Stimulated activated CD4-positive, alpha-beta T cell treated with anti-CD3 and anti-CD28 coated beads, Interleukin-4, amount 100 ng/mL, for 24 hours (primary cell): ENCODE data around the gene EXOC6B.
"Not testable (repeated sequence)": the region's sequence is repeated elsewhere in the genome, so short reads cannot be mapped to it uniquely, and the experiment has no call there.

Experiments
- DNase-seq: peaks from one replicate; pipeline ENCODE4 v3.0.0-alpha.2; 2020

The EXOC6B gene

DNA sequence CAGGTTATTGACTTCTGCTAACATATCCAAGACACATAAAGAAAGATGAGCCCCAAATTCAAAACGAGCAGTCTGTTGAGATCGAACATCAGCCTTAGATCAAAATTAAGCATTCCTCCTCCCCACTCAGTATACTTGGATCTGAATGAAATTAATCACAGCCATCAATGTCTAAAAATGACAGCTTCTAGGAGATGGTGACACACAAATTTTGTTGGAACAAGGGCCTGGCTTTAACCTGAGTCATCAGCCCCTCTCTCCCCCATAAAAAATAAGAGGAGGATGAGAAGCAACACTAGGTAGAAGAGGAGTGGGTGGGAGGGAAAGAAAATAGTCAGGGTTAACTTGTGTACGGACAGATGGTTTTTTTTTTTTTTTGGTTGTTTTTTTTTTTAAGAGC lies 223.1 kb downstream of the EXOC6B start:
- no peak for DNase-seq

DNA sequence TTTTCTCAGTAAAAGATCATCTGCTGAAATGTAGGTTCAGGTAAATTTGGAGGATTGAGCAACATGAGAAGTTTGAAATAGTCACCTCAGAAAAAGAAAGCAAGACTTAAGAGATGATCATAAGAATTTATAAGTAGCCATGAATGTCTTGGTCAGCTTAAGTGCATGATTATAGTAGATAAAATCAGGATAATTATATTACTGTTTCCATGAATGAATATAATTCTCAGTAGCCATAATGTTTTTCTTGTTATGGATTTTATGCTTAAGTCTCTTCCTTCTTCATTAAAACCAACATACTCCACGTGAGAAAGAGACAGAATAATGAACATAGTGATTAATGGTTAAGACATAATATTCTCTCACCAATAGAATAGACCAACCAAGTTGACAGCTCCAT lies 223.7 kb downstream of the EXOC6B start:
- DNase-seq, result no peak

DNA sequence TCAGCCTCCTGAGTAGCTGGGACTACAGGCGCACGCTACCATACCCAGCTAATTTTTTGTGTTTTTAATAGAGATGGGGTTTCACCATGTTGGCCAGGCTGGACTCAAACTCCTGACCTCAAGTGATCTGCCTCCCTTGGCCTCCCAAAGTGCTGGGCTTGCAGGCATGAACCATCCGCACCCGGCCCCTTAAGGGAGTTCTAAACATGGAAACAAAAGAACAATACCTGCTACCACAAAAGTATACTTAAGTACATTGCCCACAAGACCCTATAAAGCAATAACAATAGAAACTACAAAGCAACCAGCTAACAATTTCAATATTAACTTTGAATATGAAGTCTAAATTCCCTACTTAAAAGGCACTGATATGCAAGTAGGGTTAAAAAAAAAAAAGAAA lies 242.0 kb downstream of the EXOC6B start:
- not testable (repeated sequence) for DNase-seq

DNA sequence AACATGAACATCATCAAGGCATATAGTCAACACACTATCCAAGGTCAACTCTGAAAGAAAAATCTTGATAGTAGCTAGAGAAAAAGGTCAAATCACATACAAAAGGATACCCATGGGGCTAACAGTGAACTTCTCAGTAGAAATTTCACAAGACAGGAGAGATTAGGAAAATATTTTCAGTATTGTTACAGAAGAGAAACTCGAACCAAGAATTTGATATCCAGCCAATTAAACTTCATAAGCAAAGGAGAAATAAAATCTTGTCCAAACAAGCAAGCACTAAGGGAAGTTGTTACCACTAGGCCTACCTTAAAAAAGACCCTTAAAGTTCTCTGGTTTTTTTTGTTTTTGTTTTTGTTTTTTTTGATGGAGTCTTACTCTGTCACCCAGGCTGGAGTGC lies 242.5 kb downstream of the EXOC6B start:
- DNase-seq, result no peak

DNA sequence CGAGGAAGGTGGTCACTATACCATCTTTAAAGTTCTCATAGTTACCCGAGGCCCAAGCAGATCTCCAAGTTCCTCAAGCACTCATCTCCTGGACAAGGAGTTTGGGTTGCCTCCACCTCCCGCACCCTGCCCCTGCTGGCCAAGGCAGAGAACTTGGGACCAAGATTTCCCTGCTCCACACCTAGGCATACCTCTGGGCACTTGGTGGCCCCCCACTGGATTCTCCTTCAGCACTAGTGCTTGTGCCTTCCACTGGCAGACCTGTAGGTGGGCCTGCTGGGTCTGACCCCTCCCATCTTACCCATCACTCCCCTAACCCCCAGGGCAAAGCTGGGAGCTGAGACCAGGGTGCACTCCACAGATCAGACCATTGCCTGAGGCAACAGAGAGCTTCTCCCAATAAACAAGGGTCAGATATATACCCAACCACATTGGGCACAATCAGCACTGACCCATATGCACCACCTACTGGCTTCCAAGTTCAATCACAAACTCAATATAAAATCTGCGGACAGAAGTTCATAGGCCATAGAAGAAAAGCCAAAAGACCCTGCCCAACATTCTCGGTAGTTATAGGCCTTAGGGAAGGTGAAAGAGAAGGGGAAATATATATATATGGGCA lies 244.2 kb downstream of the EXOC6B start:
- no peak for DNase-seq

DNA sequence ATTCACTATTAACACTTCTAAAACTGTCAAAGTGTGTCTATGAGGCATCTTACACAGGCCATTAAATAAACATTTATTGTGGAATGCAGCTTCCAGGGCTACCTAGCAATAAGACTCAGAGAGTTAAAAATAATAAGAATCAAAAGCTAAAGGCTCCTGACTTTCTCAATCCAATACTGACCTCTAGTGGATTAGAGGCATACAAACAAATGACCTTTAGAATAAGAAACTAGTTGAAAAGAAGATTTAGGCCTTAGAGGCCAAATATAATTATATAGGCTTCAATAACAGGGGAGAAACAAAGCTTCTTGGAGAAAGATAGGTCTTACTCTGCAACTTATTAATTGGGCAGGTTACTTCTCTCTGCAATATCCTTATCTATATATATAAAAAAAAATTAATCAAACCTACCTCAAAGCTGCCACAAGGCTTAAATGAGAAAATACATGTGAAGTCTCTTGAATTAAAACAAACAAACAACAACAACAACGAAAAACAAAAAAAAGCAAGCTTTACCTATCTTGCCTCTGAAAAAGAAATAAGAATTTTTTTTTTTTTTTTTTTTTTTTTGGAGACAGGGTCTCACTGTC lies 246.1 kb downstream of the EXOC6B start:
- no peak for DNase-seq

DNA sequence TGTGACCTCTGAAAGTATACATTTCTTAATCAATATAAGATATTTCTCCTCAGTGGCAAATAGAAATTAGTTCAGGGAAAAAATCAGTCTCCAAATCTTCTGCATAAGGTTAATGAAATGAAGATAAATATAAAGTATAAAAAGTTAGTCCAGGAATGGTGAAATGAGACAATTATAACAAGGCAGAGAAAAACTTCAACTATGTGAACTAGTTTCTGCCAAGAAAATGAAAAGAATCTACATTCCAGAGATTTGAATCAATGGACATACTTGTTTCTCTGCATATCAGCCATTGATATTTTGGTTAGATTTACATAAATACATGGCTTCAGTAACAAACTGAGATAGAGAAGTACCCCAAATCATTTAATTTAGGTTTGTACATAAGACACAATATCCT lies 249.0 kb downstream of the EXOC6B start:
- DNase-seq, result no peak

DNA sequence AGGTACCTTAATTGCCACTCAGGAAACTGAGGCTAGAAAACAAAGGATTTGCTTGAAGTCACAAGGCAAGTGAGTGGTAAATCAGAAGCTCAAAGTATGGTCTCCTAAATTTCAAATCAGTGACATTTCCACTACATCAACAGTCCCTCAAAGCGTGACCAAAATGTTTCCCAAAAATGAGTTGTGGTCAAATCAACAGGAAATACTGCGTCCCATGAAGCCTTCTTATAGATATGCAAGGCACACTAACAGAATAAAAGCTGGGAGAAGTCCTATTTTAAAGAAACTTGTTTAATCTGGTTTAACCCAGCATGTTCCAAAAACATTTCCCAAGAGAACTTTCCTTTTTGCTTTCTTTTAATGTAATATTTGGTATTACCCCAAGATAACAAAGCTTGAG lies 249.4 kb downstream of the EXOC6B start:
- DNase-seq, result no peak

DNA sequence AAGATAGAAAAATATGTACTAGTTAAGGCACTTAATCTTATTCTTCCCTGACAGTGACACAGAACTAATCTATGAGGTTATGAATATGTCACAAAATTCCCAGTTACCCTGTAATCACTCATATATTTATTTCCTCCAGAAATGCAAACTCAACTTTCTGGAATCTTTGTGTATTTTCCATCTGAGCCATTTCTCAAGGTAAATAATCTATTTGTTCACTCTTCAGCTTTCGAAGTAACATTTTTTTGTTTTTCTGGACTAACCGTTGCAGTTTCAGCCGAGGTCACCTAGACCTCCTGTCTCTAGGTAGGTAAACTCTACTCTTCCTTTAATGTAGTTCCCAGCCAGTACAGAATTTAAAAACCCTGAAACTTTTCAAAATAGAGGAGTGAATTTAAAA lies 250.9 kb downstream of the EXOC6B start:
- no peak for DNase-seq

DNA sequence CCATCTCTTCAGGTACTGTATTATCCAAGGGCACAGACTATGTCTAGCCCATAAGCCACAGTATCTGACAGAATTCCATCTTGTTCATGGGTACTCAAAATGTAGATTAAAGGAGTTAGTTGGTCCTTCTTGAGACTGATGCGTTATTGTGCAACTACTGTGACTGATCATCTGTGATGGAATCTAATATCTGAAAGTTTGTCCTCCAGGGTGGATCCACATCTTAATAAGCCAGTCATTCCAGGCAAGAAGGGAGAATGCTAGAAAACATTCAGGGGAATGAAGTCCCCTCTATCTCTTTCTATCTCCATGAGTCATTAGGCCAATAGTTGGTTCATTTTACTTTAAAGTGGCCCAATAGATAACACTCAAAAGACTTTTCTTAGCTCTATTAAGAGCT lies 252.6 kb downstream of the EXOC6B start:
- DNase-seq, result no peak

DNA sequence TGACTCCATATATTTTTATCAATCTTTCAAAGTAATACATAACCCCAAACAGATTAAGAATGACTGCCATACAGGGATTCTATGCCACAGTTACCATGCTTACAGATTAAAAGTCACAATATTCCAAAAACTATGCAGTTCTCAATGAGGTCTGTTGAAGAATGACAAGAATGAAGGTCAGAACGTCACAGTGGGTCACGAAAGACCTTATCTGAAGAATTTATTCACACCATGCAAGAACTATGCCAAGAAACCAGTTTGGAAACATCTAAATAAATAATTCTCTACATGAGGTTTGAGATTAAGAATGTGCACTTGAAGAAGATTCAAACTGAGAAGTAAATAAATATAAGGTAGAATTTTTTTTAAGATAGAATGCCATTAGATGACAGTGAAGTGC lies 253.3 kb downstream of the EXOC6B start:
- no peak for DNase-seq

DNA sequence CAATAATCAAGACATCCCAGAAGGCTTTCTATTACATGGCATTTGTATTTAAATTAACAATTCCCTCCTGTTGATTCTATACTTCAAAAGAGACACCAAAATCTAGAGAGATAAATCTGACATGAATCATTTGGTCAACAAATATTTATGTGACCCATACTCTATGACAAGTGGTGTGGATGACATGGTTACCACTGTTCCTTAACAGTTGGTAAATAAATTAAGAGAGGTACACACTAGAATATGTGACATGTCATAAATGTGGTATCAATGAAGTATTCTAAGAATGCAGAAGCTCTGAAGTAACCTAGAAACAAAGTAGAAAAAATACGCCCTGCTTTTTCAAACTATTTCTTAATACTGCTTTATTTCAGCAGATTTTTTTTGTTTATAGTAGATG lies 255.4 kb downstream of the EXOC6B start:
- DNase-seq, result no peak

DNA sequence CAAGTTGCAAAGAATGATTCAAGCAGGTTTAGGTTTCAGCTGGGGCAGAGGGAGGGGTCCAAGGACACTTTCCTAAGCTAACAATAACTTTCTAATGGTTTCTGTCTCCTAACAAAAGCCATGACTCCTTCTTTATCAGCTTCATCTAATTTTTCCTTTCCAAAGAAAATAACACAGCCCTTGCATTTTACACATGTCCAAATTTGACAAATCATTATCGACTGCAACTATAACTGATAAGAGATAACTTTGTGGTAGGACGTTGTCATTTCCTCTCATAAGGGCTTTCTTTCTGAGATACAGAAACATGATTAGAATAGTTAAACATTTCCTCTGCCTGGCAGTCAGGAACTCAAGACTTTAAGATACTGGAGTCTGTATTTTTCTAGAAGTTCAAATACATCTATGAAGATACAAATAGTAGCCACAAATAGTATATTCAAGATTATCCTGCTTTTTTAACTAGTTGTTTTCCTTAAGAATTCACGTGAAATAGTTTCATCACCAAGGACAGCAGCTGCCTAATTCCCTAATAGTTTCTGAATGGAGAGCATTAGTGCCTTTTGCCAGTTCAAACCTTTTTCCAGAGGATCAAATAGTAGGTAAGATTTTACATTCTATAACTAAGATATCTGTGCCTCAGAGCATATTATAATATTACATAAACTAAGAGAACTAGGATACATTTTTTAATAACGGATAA lies 263.2 kb downstream of the EXOC6B start:
- no peak for DNase-seq

DNA sequence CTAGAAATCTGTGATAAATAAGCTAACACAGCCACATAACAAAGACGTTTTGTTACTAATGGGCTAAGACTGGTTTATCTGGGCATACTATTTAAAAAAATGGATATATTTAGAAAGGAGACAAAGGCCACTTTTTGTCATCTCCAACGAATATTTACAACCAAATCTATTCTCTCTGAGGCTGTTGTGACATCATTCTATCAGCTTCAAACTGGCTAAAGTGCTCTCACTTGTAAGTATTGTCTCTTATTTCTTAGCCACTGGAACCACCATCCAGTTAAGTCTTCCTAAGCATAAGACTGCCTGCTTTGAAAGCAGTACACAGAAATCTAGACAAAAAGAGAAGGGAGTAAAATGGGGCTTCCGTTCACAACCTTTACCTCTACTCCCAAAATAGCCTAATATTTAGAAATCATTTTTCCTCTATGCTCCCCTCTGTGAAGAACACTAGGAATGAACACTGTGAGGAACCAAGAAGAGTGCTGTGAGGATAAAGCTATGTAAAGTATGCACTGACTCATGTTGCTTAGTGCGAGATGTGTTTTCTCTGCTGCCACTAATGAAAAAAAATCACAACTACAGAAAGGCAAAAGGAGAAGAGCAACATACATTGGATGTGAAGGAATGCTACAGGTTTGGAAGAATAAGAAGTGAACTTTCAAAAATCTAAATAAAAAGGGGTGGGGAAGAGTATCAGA lies 264.1 kb downstream of the EXOC6B start:
- DNase-seq, result no peak

DNA sequence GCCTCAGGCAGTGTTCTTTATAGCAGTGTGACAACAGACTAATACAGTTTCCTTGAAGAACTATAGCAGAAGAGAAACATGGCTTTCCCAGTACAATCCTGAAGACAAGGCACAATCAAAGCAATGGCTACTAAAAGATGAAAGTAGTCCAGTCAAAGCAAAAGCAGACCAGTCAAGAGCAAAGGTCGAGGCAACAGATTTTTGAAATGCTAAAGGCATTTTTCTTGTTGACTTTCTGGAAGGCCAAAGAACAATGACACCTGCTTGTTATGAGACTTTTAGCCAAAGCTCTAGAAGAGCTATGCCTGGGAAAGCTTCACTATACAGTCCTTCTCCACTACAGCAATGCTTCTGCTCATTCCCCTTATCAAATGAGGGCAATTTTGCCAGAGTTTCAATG lies 269.9 kb downstream of the EXOC6B start:
- no peak for DNase-seq

DNA sequence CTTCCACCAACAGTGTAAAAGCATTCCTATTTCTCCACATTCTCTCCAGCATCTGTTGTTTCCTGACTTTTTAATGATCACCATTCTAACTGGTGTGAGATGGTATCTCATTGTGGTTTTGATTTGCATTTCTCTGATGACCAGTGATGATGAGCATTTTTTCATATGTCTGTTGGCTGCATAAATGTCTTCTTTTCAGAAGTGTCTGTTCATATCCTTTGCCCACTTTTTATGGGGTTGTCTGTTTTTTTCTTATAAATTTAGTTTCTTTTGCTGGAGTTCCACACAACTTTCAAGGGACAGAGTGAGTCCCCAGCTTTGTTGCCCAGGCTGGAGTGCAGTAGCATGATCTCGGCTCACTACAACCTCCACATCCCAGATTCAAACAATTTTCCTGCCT lies 270.5 kb downstream of the EXOC6B start:
- not testable (repeated sequence) for DNase-seq

DNA sequence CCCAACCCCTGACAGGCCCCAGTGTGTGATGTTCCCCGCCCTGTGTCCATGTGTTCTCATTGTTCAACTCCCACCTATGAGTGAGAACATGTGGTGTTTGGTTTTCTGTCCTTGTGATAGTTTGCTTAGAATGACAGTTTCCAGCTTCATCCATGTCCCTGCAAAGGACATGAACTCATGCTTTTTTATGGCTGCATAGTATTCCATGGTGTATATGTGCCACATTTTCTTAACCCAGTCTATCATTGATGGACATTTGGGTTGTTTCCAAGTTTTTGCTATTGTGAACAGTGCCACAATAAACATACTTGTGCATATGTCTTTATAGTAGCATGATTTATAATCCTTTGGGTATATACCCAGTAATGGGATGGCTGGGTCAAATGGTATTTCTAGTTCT lies 270.9 kb downstream of the EXOC6B start:
- not testable (repeated sequence) for DNase-seq

DNA sequence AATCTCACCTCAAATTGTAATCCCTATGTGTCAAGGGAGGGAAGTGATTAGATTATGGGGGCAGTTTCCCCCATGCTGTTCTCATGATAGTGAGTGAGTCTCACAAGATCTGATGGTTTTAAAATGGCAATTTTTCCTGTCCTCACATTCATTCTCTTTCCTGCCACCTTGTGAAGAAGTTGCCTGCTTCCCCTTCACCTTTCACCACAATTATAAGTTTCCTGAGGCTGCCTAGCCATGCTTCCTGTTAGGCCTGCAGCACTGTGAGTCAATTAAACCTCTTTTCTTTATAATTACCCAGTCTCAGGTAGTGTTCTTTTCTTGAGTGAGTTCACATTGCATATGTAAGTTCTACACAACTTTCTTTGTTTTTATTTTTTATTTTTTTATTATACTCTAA lies 271.5 kb downstream of the EXOC6B start:
- no peak for DNase-seq

DNA sequence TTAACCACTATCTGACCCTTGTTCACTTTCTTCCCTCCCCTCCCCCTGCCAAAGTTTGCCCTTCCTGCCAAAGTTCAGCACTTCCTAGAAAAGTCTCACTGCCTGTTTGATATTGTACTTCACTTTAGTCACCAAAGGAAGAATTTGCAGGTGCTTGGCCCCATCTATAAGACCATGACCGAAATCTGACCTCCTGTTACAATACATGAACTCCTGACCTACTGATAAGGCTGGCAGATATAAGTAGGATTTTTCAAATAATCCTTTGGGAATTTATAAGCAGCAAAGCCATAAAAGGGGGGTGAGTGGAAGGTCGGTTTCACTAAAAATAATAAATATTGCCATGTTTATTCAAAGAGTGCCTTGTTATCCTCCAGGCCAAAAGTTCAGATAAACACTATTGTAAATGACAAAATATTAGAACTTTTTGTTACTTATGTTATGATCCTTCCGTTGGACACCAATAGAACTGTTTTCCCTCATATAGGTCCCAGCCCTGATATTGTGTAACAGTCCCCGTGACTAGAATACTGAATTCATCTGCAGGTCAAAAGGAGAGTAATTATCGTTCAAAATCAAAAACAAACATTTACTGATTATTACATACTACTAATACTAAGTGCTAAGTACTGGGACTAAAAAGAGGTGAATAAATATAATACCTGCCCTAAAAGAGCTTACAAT lies 277.6 kb downstream of the EXOC6B start:
- no peak for DNase-seq

DNA sequence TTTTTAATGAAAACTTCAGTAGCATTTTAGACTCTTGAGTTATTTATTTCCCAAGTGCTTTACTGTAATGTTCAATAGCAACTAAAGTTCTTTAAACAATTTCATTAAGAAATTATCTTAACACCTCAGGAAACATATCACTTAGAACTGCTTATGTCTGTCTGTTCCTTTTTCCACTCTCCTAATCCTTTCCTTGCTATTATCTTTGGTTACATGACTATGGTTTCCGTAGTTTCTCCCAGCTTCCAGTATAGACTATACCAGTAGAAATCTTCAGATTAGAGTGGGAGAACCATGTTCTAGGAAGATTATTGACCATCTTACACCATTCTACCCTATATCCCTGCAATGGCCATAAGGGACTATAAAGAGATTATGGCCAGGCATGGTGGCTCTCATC lies 280.0 kb downstream of the EXOC6B start:
- no peak for DNase-seq

DNA sequence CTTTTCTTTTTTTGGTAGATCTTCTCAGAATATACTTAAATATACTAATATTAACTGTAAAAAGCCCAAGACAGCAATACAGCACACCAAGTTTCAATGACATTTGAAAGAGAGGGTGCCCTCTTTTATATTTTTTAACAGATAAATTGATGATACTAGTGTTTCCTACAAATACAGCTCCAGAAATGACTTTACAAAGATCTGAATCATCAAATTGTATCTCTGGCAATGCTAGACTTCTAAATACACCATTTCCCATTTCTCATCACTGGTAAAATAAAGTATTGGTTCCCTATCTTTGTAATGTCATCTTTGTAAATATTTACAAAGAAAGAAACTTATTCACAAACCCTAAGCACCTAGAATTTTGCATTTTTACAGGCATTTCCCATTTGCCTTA lies 281.3 kb downstream of the EXOC6B start:
- no peak for DNase-seq

DNA sequence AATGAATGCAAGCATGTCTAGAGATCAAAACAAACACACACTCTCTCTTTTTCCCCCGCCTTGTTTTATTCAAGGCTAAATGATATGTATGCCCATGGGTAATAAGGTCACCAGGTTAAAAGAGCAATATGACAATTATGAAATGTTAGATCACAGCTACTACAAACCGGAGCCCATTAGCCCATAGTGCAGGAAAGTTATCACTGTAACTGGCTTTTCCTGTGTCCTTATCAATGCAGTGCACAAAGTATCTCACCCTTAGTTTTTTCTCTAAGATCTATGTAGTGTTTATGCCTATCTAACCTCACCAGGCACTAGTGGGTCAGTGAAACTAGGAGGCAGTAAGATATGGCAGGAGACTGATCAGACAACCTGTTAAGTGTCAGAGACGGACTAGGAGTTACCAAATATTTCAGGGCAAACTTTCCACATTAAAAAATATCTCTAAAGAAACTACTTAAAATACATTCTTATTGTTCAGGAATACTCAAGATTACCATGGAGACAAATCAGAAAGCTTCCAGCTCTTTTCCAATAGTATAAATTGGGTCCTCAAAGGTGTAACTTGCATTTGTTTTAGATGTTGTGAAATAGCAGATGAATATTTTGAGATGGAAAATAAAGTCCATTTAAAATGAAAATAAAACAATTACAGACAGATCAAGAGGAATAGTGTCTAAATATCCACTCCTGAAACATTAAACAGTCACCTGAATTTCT lies 282.2 kb downstream of the EXOC6B start:
- no peak for DNase-seq

DNA sequence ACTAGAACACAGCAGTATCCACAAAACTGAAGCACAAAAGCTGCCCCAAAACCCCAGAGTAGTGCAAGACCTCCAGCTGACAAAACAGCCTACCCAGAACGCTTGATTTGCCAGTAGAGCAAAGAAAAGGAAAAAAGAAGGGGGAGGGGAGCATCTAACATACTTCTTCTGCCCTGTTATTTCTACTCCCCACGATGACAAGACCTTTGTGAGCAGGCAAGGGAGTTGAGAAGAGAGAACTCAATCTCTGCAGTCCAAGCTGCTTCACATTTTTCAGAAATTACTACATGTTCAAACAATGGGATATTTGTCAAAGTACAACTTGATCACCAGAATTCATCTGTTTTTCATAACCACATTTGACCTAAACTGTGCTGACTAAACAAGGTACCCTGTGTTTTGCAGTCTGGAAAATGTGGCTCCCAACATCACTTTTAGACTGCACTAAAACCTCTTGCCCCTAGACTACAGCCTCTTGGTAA lies 286.7 kb downstream of the EXOC6B start:
- DNase-seq, result no peak
